Measurements from ENCODE around the gene TEX19.

GRCh38 chr17:82411396-82412053 lies 52.5 kb downstream of the TEX19 start:
- TF ChIP-seq CTCF (IDR thresholded peaks at IDR 0.05): no peak
- TF ChIP-seq POLR2A (IDR thresholded peaks at IDR 0.05): no peak
